ENCODE results near the gene NUDCD3.

Gene NUDCD3

DNA sequence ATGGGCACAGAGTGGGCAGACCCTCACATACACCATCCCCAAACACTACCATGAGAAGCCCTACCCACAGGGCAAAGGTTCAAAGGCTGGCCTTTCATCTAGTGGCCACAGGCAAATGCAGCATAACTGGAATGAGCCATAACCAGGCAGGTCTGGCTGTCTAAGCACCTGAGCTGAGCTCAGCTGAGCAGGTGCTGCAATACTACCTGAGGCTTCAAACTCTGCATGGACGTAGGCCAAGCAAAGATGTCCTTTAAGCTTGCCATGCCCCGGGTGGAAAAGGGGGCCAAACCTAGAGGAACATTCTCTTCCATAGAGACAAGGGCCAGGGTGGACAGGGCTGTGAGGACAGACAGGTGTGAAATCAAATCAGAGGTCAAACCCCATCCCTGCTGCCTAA lies 99.8 kb downstream of the NUDCD3 start:
- peaks cover 0 to 84% (median 74%) of the 10 kb centered on the region in 5 donors for H3K36me3 ChIP-seq (ENCODE audit: control insufficient read depth in 5 of 5, insufficient read depth in 5 of 5, low read length in 5 of 5)
- H3K9me3 ChIP-seq (ENCODE audit: control insufficient read depth in 5 of 5, low read length in 5 of 5): no peaks in the 10 kb centered on the region
- no peaks in the 10 kb centered on the region for H3K4me1 ChIP-seq (ENCODE audit: control insufficient read depth in 5 of 5, insufficient read depth in 5 of 5, low read length in 5 of 5)
- no peak overlapping the region for H3K4me3 ChIP-seq (ENCODE audit: low read depth in 1 of 5, low read length in 5 of 5)
- H3K27ac ChIP-seq (ENCODE audit: low read depth, low read length): no peak overlapping the region
- no peaks in the 10 kb centered on the region for H3K27me3 ChIP-seq (ENCODE audit: control insufficient read depth in 5 of 5, insufficient read depth in 4 of 5, low read length in 5 of 5)
- H3K9ac ChIP-seq (ENCODE audit: low read length in 5 of 5): no peak overlapping the region

DNA sequence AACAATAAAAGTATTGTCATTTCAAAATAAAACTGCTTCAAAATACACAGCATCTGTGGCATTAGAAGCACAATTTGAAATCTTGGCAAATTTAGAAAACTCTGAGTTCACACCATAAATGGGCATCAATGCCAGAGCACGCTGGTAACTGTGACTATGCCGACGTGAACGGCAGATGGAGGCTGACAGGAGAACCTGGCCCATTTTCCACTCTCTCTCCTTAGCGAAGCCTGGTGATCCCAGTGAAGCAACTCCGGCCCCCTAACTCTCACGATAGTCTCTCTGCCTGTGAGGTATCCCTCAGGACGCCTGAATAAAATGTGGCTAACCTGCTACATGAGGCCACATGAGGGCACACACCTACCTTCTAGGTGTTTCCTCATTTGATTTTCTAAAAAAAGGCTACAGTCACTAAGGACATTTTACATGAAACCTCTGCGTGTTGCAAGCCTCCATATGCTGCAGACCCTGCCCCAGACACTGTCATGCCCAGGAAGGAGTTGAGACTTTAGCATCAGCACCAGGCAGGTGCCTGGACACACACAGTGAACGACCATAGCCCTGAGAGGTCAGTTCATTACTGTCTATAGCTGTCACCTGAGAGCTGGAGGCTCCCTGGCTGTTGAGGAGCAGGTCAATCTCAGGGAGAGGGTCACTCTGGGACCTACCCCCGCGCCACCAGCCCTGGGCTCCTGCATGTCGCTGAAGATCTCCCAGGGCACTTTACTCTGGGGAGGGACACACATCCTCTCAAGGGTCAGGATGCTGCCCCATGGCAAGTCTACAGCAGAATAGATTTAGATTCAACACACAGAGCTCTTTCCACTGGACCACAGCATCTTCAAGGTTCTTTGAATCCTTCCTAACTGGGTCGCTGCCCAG lies 102.1 kb downstream of the NUDCD3 start:
- H3K27me3 ChIP-seq (ENCODE audit: control insufficient read depth in 5 of 5, insufficient read depth in 4 of 5, low read length in 5 of 5): no peaks in the 10 kb centered on the region
- H3K4me1 ChIP-seq (ENCODE audit: control insufficient read depth in 5 of 5, insufficient read depth in 5 of 5, low read length in 5 of 5): peaks cover 0 to 5% (median under 1%) of the 10 kb centered on the region in 5 donors
- no peak overlapping the region for H3K9ac ChIP-seq (ENCODE audit: low read length in 5 of 5)
- H3K27ac ChIP-seq (ENCODE audit: low read depth, low read length): no peak overlapping the region
- no peaks in the 10 kb centered on the region for H3K9me3 ChIP-seq (ENCODE audit: control insufficient read depth in 5 of 5, low read length in 5 of 5)
- peaks cover 0 to 91% (median 83%) of the 10 kb centered on the region in 5 donors for H3K36me3 ChIP-seq (ENCODE audit: control insufficient read depth in 5 of 5, insufficient read depth in 5 of 5, low read length in 5 of 5)
- H3K4me3 ChIP-seq (ENCODE audit: low read depth in 1 of 5, low read length in 5 of 5): no peak overlapping the region

DNA sequence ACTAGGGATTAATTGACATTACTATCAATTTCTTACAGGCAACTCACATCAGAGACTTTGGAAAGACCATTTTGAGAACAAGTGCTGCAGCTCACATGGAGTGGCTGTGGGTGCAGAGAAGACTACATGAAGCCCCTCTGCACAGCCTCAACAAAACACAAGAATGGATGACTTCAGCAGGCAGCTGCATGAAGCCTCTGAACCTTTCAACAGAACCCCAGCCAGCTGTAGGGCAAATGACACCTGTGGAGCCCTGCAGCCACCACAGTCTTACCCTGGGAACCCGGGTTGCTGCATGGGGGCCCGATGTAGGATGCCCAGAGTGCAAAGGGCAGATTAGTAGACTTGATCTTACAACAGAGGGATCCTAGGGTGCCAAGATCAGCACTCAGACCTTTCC lies 103.1 kb downstream of the NUDCD3 start:
- no peak overlapping the region for H3K27ac ChIP-seq (ENCODE audit: low read depth, low read length)
- peaks cover 0 to 94% (median 82%) of the 10 kb centered on the region in 5 donors for H3K36me3 ChIP-seq (ENCODE audit: control insufficient read depth in 5 of 5, insufficient read depth in 5 of 5, low read length in 5 of 5)
- no peaks in the 10 kb centered on the region for H3K27me3 ChIP-seq (ENCODE audit: control insufficient read depth in 5 of 5, insufficient read depth in 4 of 5, low read length in 5 of 5)
- peaks cover 0 to 14% (median 10%) of the 10 kb centered on the region in 5 donors for H3K4me1 ChIP-seq (ENCODE audit: control insufficient read depth in 5 of 5, insufficient read depth in 5 of 5, low read length in 5 of 5)
- no peak overlapping the region for H3K4me3 ChIP-seq (ENCODE audit: low read depth in 1 of 5, low read length in 5 of 5)
- no peaks in the 10 kb centered on the region for H3K9me3 ChIP-seq (ENCODE audit: control insufficient read depth in 5 of 5, low read length in 5 of 5)
- no peak overlapping the region for H3K9ac ChIP-seq (ENCODE audit: low read length in 5 of 5)

DNA sequence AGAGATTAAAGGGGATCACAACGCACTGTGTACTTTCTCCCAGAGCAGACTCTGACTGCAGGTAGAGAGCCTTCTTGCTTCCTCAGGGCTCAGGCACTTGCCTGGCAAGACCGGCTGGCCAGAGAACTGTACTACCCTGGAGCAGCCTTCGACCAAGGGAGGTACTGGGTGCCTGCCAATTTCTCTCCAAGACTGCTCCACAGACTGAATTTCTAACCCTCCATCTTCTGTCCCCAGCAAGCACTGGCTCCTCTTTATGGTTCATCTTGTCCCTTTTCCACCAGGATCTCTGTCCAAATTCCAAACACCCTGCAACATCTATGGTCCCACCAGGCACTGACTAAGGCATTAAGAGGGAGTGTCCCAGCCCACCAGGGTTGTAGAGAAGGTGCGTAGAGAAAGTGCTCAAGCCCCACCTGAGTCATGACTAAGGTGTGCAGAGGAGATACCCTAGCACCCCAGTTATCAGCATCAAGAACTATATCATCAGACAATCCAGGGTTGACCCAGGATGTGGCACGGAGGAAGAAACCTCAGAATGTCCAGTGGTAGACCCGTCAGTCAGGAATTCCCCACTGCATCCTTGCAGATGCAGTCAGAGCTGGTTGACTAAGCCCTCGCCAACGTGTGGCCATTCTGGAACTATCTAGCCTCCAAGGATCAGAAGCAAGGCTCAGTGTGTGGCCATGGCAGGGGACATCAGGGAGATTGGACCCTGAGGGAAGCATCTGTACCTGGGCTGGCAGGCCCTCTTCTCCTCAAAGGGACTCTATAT lies 104.1 kb downstream of the NUDCD3 start:
- Histone ChIP-seq H3K9me3 (ENCODE audit: control insufficient read depth in 5 of 5, low read length in 5 of 5) (no peaks in the 10 kb centered on the region), H3K27me3 (ENCODE audit: control insufficient read depth in 5 of 5, insufficient read depth in 4 of 5, low read length in 5 of 5) (no peaks in the 10 kb centered on the region), H3K4me3 (ENCODE audit: low read depth in 1 of 5, low read length in 5 of 5) (no peak overlapping the region), H3K27ac (ENCODE audit: low read depth, low read length) (no peak overlapping the region), H3K4me1 (ENCODE audit: control insufficient read depth in 5 of 5, insufficient read depth in 5 of 5, low read length in 5 of 5) (peaks cover 0 to 16% (median 11%) of the 10 kb centered on the region in 5 donors), H3K9ac (ENCODE audit: low read length in 5 of 5) (no peak overlapping the region), H3K36me3 (ENCODE audit: control insufficient read depth in 5 of 5, insufficient read depth in 5 of 5, low read length in 5 of 5) (peaks cover 0 to 91% (median 72%) of the 10 kb centered on the region in 5 donors)

DNA sequence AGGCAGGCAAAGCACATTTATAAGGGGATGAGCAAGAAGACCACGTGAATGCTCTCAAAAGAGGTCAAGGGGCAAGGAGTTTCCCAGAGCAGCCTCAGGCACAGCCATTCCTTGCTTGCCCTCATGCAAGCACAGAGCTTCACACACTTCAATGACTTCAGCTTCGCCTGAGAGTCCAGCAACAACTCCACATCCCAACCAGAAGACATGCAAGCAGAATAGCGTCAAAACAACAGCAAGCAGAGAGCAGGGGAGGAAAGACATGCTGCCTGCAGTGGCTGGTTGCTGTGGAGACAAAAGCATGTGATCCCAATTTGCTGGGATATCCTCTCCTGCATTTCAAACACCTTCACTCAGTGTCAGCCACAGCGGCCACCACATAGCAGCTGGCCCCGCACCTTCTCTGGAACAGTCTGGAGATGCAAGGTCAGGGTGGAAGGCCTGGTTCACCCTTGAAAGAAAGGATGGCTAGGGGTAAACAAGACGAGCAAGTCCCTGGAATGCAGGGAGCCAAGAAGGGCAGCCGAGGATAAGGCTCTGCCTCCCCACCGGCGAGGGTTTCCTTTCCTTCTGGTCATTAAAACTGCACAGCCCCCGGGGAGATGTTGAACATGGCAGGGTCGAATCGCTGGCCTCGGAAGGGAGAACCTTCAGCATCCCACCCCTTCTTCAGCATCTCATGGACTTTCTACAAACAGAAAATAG lies 104.9 kb downstream of the NUDCD3 start:
- Histone ChIP-seq H3K9ac (ENCODE audit: low read length in 5 of 5) (no peak overlapping the region), H3K27me3 (ENCODE audit: control insufficient read depth in 5 of 5, insufficient read depth in 4 of 5, low read length in 5 of 5) (no peaks in the 10 kb centered on the region), H3K9me3 (ENCODE audit: control insufficient read depth in 5 of 5, low read length in 5 of 5) (no peaks in the 10 kb centered on the region), H3K4me3 (ENCODE audit: low read depth in 1 of 5, low read length in 5 of 5) (no peak overlapping the region), H3K4me1 (ENCODE audit: control insufficient read depth in 5 of 5, insufficient read depth in 5 of 5, low read length in 5 of 5) (peaks cover 0 to 16% (median 11%) of the 10 kb centered on the region in 5 donors), H3K27ac (ENCODE audit: low read depth, low read length) (no peak overlapping the region), H3K36me3 (ENCODE audit: control insufficient read depth in 5 of 5, insufficient read depth in 5 of 5, low read length in 5 of 5) (peaks cover 0 to 91% (median 69%) of the 10 kb centered on the region in 5 donors)

DNA sequence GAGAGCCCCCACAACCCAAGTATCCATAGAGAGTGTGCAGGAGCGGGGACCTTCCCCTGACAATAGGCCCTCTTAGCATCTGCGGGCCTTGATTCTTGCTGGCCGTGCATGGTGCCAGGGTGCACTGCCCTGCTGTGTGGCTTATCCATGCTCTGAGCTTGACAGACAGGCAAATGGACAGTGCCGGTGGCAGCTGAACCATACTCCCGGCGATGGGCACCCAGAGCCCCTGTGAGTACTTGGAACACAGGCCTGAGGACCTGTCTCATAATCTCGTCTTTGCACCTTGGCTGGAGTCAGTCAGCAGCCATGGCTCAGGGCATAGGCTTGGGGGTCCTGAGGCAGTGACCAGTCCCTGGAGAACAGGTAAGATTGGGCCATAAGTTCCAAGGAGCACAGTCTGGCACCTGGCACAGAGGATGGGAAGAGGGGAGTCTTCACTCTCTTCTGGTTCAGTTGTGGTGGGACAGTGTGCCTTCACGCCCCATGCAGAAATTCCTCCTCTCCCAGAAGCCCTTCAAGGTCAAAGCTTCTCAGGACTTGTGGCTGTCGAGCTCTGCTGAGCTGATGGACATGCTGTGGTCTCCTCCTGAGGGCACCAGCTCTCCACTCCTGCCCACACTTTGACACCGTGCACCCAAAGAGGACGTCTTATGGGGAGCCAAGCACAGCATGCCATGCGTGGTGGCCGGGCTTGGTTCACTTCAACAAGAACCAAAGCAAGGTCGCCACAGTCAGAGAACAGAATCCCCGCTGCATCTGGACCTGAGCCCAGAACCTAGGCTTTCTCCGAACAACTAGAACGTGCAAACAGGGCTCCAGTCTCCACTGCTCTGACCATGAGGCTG lies 105.6 kb downstream of the NUDCD3 start:
- Histone ChIP-seq H3K36me3 (ENCODE audit: control insufficient read depth in 5 of 5, insufficient read depth in 5 of 5, low read length in 5 of 5) (peaks cover 0 to 87% (median 61%) of the 10 kb centered on the region in 5 donors), H3K4me1 (ENCODE audit: control insufficient read depth in 5 of 5, insufficient read depth in 5 of 5, low read length in 5 of 5) (peaks cover 0 to 16% (median 11%) of the 10 kb centered on the region in 5 donors), H3K9ac (ENCODE audit: low read length in 5 of 5) (no peak overlapping the region), H3K4me3 (ENCODE audit: low read depth in 1 of 5, low read length in 5 of 5) (no peak overlapping the region), H3K27me3 (ENCODE audit: control insufficient read depth in 5 of 5, insufficient read depth in 4 of 5, low read length in 5 of 5) (no peaks in the 10 kb centered on the region), H3K27ac (ENCODE audit: low read depth, low read length) (no peak overlapping the region), H3K9me3 (ENCODE audit: control insufficient read depth in 5 of 5, low read length in 5 of 5) (no peaks in the 10 kb centered on the region)

DNA sequence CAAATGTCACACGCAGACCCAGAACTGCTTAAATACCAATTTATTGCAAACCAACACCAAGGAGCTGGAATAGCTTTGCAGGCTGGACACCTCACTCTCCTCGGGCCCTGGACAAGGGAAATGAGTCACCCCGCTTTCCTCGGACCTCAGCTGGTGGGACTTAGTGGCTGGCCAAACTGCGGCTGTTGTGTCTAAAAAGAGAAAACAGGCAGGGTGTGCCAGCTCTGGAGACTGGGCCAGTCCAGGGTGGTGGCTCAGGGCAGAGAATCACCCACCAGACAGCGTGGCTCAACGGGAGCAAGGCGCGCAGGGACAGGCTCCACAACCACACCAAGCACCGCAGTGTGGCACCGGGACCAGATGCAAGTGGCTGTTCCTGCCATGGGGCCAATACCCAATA lies 106.9 kb downstream of the NUDCD3 start:
- no peak overlapping the region for H3K9ac ChIP-seq (ENCODE audit: low read length in 5 of 5)
- H3K4me3 ChIP-seq (ENCODE audit: low read depth in 1 of 5, low read length in 5 of 5): no peak overlapping the region
- no peaks in the 10 kb centered on the region for H3K27me3 ChIP-seq (ENCODE audit: control insufficient read depth in 5 of 5, insufficient read depth in 4 of 5, low read length in 5 of 5)
- H3K9me3 ChIP-seq (ENCODE audit: control insufficient read depth in 5 of 5, low read length in 5 of 5): no peaks in the 10 kb centered on the region
- H3K4me1 ChIP-seq (ENCODE audit: control insufficient read depth in 5 of 5, insufficient read depth in 5 of 5, low read length in 5 of 5): peaks cover 0 to 16% (median 11%) of the 10 kb centered on the region in 5 donors
- peaks cover 0 to 74% (median 49%) of the 10 kb centered on the region in 5 donors for H3K36me3 ChIP-seq (ENCODE audit: control insufficient read depth in 5 of 5, insufficient read depth in 5 of 5, low read length in 5 of 5)
- H3K27ac ChIP-seq (ENCODE audit: low read depth, low read length): no peak overlapping the region

DNA sequence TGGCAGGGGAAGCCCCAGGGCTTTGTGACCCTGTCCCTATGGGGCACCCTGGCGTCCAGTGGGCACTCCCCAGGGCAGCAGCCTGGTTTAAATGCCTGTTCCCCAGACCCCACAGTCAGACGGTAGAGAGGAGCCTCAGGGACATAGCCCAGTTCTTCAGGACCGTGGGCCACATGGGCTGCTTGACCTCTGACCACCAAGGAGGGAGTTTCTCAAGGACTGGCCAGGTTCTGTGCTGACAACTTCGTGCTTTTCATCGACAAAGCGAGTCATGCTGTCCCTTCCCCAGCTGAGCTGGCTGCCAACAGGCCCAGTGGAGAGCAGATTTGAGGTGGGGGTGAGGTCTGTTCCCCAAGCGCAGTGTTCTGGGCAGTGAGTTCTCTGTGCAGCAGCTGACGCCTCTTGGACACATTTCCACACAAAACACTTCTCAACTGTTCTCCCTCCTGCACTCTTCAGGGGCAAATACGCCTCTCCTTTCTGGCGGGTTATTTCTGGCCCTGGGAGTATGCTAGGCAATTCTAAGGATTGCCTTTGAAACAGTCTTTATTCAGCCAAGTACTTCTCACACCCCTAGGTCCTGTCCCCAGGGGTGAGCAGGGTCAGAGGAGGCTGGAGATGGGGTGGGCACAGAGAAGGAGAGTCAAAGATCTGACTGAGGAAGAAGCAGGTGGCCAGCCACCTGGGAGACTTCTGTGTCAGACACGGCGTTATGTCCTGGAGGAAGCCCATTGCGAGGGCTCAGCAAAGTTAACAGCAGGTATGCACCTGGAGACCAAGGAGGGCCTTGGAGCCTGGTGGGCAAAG lies 107.8 kb downstream of the NUDCD3 start:
- no peak overlapping the region for H3K4me3 ChIP-seq (ENCODE audit: low read depth in 1 of 5, low read length in 5 of 5)
- H3K9ac ChIP-seq (ENCODE audit: low read length in 5 of 5): no peak overlapping the region
- peaks cover 0 to 16% (median 11%) of the 10 kb centered on the region in 5 donors for H3K4me1 ChIP-seq (ENCODE audit: control insufficient read depth in 5 of 5, insufficient read depth in 5 of 5, low read length in 5 of 5)
- peaks cover 0 to 66% (median 42%) of the 10 kb centered on the region in 5 donors for H3K36me3 ChIP-seq (ENCODE audit: control insufficient read depth in 5 of 5, insufficient read depth in 5 of 5, low read length in 5 of 5)
- H3K27me3 ChIP-seq (ENCODE audit: control insufficient read depth in 5 of 5, insufficient read depth in 4 of 5, low read length in 5 of 5): no peaks in the 10 kb centered on the region
- no peak overlapping the region for H3K27ac ChIP-seq (ENCODE audit: low read depth, low read length)
- no peaks in the 10 kb centered on the region for H3K9me3 ChIP-seq (ENCODE audit: control insufficient read depth in 5 of 5, low read length in 5 of 5)

Measured in subcutaneous abdominal adipose tissue (tissue), 5 donors.